Activated CD4-positive, alpha-beta T cell treated with anti-CD3 and anti-CD28 coated beads, Interleukin-2, amount 10 ng/mL, durations not matched to agents 7 days and 5 days (primary cell): ENCODE measurements around the gene COL5A1. TPM values are rescaled to one million over a fixed set of nuclear protein-coding genes. Genes with fewer than 3 reads are reported as not detected.

Source experiments
- CTCF ChIA-PET: fragments of 350-600 bp; sonication (Branson Sonifier 250); formaldehyde crosslinking; loops from one replicate; lab custom pipeline; 2021; ENCODE audit warnings: antibody characterized with exemption; lab: Charles Lee
- POLR2A ChIA-PET: fragments of 350-600 bp; sonication (Branson Sonifier 250); formaldehyde crosslinking; loops from one replicate; lab custom pipeline; 2021; ENCODE audit warnings: antibody characterized with exemption; lab: Charles Lee
- DNase-seq: peaks from one replicate; pipeline ENCODE4 v3.0.0-alpha.2; 2020
- H3K27ac Mint-ChIP-seq: one replicate; pipeline ENCODE4 v1.8.0; 2021; ENCODE audit warnings: mild to moderate bottlenecking, moderate library complexity, mixed read lengths
- H3K27me3 Mint-ChIP-seq: one replicate; pipeline ENCODE4 v1.8.0; 2021; ENCODE audit warnings: mixed read lengths
- H3K36me3 Mint-ChIP-seq: one replicate; pipeline ENCODE4 v1.8.0; 2021; ENCODE audit warnings: low read depth, mixed read lengths
- H3K4me1 Mint-ChIP-seq: one replicate; pipeline ENCODE4 v1.8.0; 2021; ENCODE audit warnings: mixed read lengths
- H3K4me3 Mint-ChIP-seq: one replicate; pipeline ENCODE4 v1.8.0; 2021; ENCODE audit warnings: mild to moderate bottlenecking, moderate library complexity, mixed read lengths
- H3K9me3 Mint-ChIP-seq: one replicate; pipeline ENCODE4 v1.8.0; 2021; ENCODE audit warnings: mixed read lengths
- total RNA-seq, 2 experiments: library from RNA; stranded (reverse); gene quantifications; one replicate each; pipeline ENCODE4 v1.2.3, GENCODE V29; 2021

The COL5A1 gene
- total RNA-seq = under 1 TPM; 0.15 to 0.30 TPM

DNA sequence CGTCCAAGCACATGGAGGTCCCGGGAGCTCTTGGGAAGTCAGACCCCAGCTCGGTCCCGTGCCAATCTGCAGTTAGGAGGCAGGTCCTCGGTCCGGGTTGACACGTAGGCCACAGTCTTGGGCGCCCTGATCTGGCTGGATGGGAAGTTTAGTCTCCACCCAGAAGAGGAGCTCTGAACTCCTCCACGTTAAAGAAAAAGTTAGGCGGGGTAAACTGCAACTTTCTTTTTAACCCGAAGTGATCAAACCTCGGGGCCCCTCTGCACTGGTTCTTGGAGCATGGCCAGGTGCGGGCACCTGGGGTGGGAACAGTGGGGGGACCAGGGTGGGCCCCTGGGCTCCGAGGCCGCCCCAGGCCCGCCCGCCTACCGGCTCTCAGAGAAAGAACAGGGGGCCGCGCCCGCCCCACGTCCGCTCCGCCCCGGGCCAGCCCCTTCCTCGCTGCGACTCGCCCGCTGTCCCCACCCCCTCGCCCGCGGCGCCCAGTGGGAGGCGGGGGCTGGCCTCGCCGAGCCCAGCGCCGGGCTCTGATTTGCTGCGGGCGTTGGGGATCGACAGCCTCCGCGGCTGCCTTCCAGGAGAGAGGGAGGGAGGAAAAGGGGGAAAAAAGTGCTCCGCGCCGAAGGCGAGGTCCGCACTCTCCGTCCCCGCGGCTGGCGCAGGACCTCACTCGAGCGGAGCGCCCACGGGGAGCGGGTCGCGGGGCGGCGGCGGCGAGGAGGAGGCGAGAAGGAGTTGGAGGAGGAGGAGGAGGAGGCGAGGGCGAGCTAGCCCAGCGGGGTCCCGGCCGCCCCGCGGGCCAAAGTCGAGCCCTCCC is at the start of gene COL5A1:
TSS of gene COL5A1 (plus strand) at position 631 of the 817 bp plus-strand sequence. CDS start 385 bp downstream, outside the sequence.
- Mint-ChIP-seq H3K9me3 (no peaks in the 10 kb centered on the region), H3K4me1 (no peaks in the 10 kb centered on the region), H3K27ac (no peak within 1 kb of the TSS), H3K27me3 (peaks cover 19% of the 10 kb centered on the region), H3K36me3 (no peaks in the 10 kb centered on the region), H3K4me3 (no peak within 1 kb of the TSS)
- ChIA-PET CTCF (no interaction called here), POLR2A (no interaction called here)
- DNase-seq = peak; percentile 27

DNA sequence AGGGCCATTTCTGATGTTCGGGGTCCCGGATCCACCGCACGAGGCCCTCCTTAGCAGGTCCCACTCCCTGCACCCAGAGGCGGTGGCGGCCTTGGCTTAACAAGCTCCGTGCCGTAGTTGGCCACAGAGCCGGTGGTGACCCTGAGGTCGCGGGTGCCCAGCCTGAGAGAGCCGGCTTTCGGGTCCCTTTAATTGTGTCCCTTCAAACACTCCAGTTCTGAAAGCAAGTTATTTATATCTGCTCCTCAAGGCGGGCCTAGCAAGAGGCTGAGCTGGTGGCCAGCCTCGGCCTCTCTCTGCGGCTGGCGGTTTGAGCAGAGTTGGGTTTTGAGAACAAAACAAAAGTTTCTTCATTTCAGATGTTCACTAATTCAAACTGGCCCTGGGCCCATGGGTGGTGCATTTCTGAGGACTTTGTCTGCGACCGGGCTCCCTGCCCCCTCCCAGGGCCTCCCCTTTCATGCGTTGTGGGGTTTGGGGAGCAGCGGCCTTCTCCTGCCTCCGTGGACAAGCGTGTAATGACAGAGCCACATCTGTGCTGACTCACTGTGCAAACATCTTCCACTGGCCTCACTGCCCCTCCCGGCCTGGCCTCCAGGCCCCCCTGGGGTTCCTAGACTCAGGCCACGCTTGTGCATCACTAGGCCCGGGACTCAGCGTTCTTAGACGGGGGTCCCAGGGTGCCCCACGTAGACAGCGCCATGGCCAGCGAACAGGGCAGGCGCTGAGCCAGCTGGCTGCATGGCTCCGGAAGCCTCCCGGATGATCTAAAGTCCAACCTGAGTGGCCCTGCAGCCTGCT is 49.4 kb upstream of the COL5A1 start:
- H3K27me3 Mint-ChIP-seq = no peaks in the 10 kb centered on the region
- ChIA-PET POLR2A (no interaction called here), CTCF (no interaction called here)
- no peak overlapping the region for H3K27ac Mint-ChIP-seq
- H3K4me1 Mint-ChIP-seq = no peaks in the 10 kb centered on the region
- H3K4me3 Mint-ChIP-seq = no peak overlapping the region
- H3K36me3 Mint-ChIP-seq = no peaks in the 10 kb centered on the region
- H3K9me3 Mint-ChIP-seq = no peaks in the 10 kb centered on the region
- no peak for DNase-seq

DNA sequence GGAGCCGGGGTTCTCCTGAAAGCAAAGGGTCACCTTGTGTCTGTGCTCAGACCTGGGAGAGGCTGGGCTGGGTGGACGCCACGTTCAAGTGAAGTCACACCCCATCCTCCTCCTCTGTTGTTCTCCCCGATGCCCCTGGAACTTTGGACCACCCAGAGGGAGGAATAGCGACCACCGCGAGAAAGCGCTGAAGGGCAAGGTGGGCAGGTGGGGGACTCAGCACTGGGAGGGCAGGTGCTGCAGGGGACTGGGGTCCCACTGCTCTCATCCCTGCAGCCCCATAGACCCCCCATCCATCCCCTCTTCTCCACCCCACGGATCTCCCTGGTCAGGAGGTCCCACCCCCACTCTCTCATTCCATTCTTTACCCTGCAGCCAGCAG is 48.8 kb upstream of the COL5A1 start:
- Mint-ChIP-seq H3K4me1 (no peaks in the 10 kb centered on the region), H3K4me3 (no peak overlapping the region), H3K9me3 (no peaks in the 10 kb centered on the region), H3K27ac (no peak overlapping the region), H3K27me3 (no peaks in the 10 kb centered on the region), H3K36me3 (no peaks in the 10 kb centered on the region)
- ChIA-PET POLR2A (no interaction called here), CTCF (no interaction called here)
- no peak for DNase-seq

DNA sequence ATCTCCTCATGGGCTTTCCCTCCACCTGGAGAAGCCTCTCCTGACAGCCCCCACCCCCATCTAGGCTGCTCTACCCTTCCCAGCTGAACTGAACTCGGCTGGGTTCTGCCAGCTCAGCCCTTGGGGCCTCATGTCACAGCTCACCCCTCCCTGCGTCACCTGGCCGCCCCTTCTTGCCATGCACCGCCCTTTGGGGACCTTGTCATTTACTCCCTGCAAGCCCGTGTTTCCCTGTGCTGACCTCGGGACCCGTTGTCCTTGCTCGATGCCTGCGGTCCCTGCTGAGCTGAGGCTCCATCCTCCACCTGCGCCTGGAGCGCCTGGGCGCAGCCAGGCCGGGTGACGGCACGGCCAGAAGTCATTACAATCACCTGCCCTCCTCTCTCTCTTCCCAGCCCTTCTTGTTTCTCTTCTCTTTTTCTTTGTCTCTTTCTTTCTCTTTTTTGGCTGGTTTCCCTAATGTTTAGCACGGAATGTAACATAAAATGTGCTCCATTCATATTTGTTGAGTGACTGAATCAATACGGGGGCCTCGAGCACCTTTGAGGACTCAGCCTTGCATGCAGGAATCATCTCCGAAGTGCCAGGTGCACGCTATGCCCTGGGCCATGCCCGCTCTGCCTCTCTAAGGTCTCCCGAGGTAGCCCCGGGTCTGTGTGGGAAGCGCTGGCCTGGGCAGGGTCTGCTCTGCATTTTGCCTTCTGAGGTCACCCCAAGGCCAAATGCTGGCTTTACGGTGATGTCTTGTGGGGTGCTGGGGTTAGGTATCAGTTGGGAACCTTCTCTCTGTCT is 48.1 kb upstream of the COL5A1 start:
- no peak overlapping the region for H3K4me3 Mint-ChIP-seq
- no peak overlapping the region for H3K27ac Mint-ChIP-seq
- H3K9me3 Mint-ChIP-seq = no peaks in the 10 kb centered on the region
- CTCF ChIA-PET = no interaction called here
- H3K36me3 Mint-ChIP-seq = no peaks in the 10 kb centered on the region
- H3K27me3 Mint-ChIP-seq = no peaks in the 10 kb centered on the region
- DNase-seq = no peak
- POLR2A ChIA-PET = no interaction called here
- no peaks in the 10 kb centered on the region for H3K4me1 Mint-ChIP-seq

DNA sequence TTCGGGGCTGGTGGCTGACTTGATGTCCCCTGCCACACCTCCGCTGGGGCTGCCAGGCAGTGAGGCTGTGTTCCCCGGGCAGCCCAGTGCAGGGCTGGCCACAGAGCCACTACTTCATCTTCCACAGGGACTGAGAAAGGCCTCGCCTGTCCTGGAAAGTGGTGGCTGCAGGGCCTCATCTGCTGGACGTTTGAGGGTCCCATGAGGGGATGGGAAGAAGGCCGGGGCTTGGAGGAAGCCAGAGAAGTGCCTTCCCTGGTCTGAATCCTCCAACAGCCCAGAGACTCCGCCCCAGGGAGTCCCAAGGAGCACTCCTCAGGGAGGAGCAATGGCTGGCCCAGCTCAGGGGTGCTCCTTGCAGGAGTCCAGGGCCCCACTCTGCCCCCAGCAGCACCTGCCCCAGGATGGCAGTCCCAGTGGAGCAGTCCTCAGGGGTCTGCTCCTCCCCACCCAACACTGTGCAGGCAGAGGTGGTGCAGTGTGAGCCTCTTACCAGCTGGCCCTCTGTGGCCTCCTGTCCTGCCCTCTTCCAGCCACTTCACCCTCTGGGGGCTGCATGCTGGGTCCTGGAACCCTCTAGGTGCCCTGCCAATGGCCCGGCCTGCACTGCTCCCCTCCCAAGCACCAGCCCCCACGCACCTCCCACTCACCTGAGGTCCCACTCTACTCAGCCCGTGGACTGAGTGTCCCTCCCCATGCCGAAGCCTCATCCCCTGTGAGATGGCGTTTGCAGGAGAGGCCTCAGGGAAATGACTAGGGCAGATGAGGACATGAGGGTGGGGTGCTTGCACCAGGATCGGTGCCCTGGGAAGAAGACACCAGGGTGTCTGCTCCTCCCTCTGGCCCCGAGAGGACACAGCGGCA is 47.3 kb upstream of the COL5A1 start:
- Mint-ChIP-seq H3K4me3 (no peak overlapping the region), H3K36me3 (no peaks in the 10 kb centered on the region), H3K27me3 (no peaks in the 10 kb centered on the region), H3K27ac (no peak overlapping the region), H3K9me3 (no peaks in the 10 kb centered on the region), H3K4me1 (no peaks in the 10 kb centered on the region)
- ChIA-PET POLR2A (no interaction called here), CTCF (no interaction called here)
- DNase-seq = no peak

DNA sequence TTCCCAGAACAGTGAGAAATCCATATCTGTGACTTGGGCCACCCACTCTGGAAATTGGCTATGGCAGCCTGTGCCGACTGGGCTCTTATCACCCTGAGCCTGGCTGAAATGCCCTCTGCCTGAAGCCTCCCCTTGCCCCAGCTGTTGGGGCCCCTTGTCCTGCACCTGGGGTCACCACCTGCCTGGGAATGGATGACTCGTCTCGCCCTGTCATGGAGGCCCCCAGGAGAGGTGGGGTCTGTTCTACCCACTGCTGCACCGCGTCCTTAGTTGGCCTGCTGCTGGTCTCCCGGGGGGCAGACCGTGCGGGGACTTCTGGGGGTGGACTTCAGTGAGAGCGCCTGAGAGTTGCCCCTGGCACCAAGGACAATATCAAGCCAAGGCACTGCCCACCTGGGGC is 46.6 kb upstream of the COL5A1 start:
- ChIA-PET CTCF (no interaction called here), POLR2A (no interaction called here)
- no peak for DNase-seq
- Mint-ChIP-seq H3K27ac (no peak overlapping the region), H3K27me3 (no peaks in the 10 kb centered on the region), H3K4me3 (no peak overlapping the region), H3K36me3 (no peaks in the 10 kb centered on the region), H3K9me3 (no peaks in the 10 kb centered on the region), H3K4me1 (no peaks in the 10 kb centered on the region)

DNA sequence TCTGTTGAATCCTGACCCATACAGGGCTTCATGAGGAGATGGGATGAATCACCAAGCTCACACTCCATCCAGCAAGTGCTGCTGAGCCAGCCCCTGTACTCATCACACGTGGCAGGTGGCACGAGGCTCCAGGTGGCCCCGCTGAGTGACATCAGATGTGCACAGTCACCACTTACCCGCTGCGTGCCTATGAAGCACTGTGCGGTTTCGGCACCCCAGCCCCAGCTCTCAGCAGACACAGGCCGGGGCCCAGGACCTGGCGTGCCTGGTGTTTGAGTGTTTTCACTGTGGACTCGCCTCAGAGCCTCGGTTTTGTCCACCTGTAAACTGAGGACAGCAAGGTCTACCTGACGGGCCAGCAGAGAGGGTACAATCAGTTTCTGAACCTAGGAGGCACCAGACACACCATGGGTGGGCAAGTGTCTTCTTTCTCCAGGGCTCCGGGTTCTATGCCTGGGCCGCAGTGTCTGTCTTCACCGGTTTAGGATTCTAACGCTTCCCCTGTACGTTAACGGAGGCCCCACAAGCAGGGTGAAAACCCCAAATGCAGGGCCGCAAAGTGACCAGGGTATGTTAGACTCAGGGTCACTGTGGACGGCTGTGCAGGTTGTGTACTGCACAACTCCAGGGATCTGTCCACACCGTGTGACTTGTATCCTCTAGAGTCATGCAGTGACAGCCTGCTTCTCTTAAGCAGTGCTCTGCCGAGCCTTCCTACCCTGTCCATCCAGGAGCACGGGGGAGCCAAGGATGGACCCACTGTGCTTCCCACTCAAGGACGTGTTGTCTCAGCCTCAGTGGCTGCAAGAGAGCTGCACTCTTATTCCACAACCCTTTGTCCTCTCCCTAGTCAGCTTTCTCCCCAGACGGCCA is 44.3 kb upstream of the COL5A1 start:
- no peak for DNase-seq

DNA sequence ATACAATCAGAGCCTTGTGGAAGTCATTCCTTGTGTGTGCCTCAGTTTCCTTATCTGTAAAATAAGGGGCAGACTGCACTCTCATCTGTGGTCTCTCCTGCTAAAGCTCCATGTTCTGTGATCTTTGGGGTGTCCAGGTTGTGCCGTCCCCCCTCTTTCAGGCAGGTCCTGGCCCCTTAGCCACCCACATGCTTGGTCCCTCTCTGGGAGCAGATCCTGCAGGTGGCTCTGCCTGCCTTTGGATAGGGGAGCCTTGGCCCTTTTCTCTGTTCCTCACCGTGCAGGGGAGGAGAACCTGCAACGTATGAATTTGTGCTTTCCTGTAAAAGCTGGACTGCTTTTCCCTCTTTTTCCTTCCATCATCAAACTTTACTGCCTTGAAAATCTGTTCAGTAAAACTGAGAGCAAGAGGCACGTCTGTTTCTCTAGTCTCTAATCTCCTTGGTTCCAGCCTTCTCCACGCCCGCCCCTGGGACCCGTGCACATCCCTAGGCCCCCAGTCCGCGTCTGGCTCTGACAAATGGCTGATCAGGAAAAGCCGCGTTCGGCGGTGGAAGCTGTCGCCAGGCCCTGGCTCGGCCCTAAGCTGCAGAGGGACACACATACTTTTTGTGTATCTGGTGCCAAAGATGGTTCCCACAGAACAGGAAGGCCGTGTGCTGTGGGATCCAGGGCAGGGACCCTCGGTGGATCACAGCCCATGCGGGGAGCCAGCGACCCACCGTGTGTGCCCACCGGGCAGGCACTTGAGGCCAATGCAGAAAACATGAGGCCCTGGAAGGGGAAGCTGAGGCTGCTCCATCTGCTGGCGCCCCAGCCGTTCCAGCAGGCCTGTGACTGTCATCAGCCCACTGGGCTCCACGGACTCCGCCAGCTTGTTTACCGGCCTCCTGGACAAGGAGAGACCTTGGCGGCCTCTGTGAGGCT is 43.4 kb upstream of the COL5A1 start:
- ChIA-PET POLR2A (no interaction called here), CTCF (no interaction called here)
- no peaks in the 10 kb centered on the region for H3K9me3 Mint-ChIP-seq
- no peaks in the 10 kb centered on the region for H3K36me3 Mint-ChIP-seq
- H3K27ac Mint-ChIP-seq = no peak overlapping the region
- no peaks in the 10 kb centered on the region for H3K27me3 Mint-ChIP-seq
- H3K4me1 Mint-ChIP-seq = no peaks in the 10 kb centered on the region
- no peak for DNase-seq
- no peak overlapping the region for H3K4me3 Mint-ChIP-seq

More for the DNA sequence above, 44.3 kb upstream of the COL5A1 start:
- H3K27ac Mint-ChIP-seq = no peak overlapping the region
- no peaks in the 10 kb centered on the region for H3K9me3 Mint-ChIP-seq
- POLR2A ChIA-PET = no interaction called here
- H3K4me3 Mint-ChIP-seq = no peak overlapping the region
- no peaks in the 10 kb centered on the region for H3K27me3 Mint-ChIP-seq
- no peaks in the 10 kb centered on the region for H3K4me1 Mint-ChIP-seq
- CTCF ChIA-PET = no interaction called here
- no peaks in the 10 kb centered on the region for H3K36me3 Mint-ChIP-seq

DNA sequence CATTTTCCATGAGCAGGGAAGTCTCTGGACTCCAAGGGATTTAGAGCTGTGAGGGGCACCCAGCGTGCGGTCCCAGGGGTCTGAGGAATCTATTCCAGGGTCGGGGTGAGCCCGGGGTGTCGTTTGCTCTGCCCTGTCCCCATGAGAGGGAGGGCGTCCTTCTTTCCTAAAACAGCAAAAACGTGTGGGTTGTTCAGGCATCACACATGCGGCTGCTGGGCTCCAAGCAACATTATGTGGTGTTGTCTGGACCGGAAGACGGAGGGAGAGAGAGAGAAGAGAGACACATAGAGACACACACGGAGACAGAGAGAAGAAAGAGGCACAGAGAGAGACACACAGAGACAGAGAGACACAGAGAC is 42.7 kb upstream of the COL5A1 start:
- POLR2A ChIA-PET = no interaction called here
- no peak for DNase-seq
- no peaks in the 10 kb centered on the region for H3K36me3 Mint-ChIP-seq
- no peaks in the 10 kb centered on the region for H3K27me3 Mint-ChIP-seq
- no peak overlapping the region for H3K4me3 Mint-ChIP-seq
- H3K27ac Mint-ChIP-seq = no peak overlapping the region
- no peaks in the 10 kb centered on the region for H3K9me3 Mint-ChIP-seq
- CTCF ChIA-PET = no interaction called here
- no peaks in the 10 kb centered on the region for H3K4me1 Mint-ChIP-seq

DNA sequence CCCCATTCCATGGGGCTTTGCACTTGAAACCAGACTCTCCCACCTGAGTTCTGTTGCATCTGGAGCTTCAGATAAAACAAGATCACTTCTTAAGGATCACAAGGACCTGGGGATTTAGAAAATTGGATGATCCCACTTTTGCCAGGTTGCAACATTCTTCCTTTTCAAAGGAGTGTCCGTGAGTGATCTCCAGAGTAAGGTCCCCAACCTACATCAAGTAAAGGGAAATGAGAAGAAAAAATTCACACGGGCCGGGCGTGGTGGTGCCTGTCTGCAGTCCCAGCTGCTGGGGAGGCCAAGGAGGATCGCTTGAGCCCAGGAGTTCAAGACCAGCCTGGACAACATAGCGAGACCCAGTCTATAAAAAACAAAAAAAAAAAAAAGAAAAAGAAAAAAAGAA is 41.2 kb upstream of the COL5A1 start:
- H3K9me3 Mint-ChIP-seq = no peaks in the 10 kb centered on the region
- no peak overlapping the region for H3K27ac Mint-ChIP-seq
- no peak overlapping the region for H3K4me3 Mint-ChIP-seq
- DNase-seq = no peak
- H3K27me3 Mint-ChIP-seq = no peaks in the 10 kb centered on the region
- ChIA-PET CTCF (no interaction called here), POLR2A (no interaction called here)
- no peaks in the 10 kb centered on the region for H3K4me1 Mint-ChIP-seq
- H3K36me3 Mint-ChIP-seq = no peaks in the 10 kb centered on the region
